ENCODE results near the gene HNRNPC.
"Not testable (repeated sequence)": the region's sequence is repeated elsewhere in the genome, so short reads cannot be mapped to it uniquely, and the experiment has no call there.

HNRNPC gene

GRCh38 chr14:21269252-21270046 lies at the start of gene HNRNPC:
Gene HNRNPC (minus strand): TSS chr14:21269442. CDS start chr14:21234193, 35,249 bp downstream.
- peaks cover 47% of the 10 kb centered on the region for H4K20me1 ChIP-seq
- no peaks in the 10 kb centered on the region for H3K9me3 ChIP-seq
- H3K4me3 ChIP-seq, result peak within 1 kb of the TSS; percentile 87
- TF ChIP-seq Cebpa-rat (IDR thresholded peaks at IDR 0.05), result peak; percentile 70
- peaks cover 40% of the 10 kb centered on the region for H3K36me3 ChIP-seq
- peak within 1 kb of the TSS; percentile 99 for H3K9ac ChIP-seq
- peak within 1 kb of the TSS; percentile 81 for H3K4me2 ChIP-seq
- no peaks in the 10 kb centered on the region for H3K27me3 ChIP-seq
- H3K27ac ChIP-seq, result peak within 1 kb of the TSS; percentile 97
- H3K4me1 ChIP-seq, result peaks cover 31% of the 10 kb centered on the region

GRCh38 chr14:21317398-21317797 lies 48.2 kb upstream of the HNRNPC start:
- Histone ChIP-seq H3K4me3 (no peak overlapping the region), H3K4me1 (peaks cover 30% of the 10 kb centered on the region), H3K27ac (no peak overlapping the region), H4K20me1 (no peaks in the 10 kb centered on the region), H3K36me3 (no peaks in the 10 kb centered on the region), H3K9me3 (no peaks in the 10 kb centered on the region), H3K4me2 (no peak overlapping the region; the same call in 1 of the 2 replicates), H3K9ac (no peak overlapping the region), H3K27me3 (no peaks in the 10 kb centered on the region)
- no peak for TF ChIP-seq Cebpa-rat (IDR thresholded peaks at IDR 0.05)

- Histone ChIP-seq H3K36me3 (no peaks in the 10 kb centered on the region), H4K20me1 (no peaks in the 10 kb centered on the region), H3K27me3 (no peaks in the 10 kb centered on the region), H3K9me3 (no peaks in the 10 kb centered on the region), H3K4me2 (no peak overlapping the region), H3K4me1 (peaks cover 26% of the 10 kb centered on the region), H3K27ac (no peak overlapping the region), H3K9ac (no peak overlapping the region), H3K4me3 (no peak overlapping the region)
- TF ChIP-seq Cebpa-rat (IDR thresholded peaks at IDR 0.05), result no peak
Observed at GRCh38 chr14:21313512-21313911, 44.3 kb upstream of the HNRNPC start.

GRCh38 chr14:21311614-21312013 lies 42.4 kb upstream of the HNRNPC start:
- no peak for TF ChIP-seq Cebpa-rat (IDR thresholded peaks at IDR 0.05)
- no peak overlapping the region for H3K27ac ChIP-seq
- H4K20me1 ChIP-seq, result no peaks in the 10 kb centered on the region
- H3K4me3 ChIP-seq, result no peak overlapping the region
- H3K36me3 ChIP-seq, result no peaks in the 10 kb centered on the region
- H3K4me2 ChIP-seq, result no peak overlapping the region
- no peak overlapping the region for H3K9ac ChIP-seq
- peaks cover 32% of the 10 kb centered on the region for H3K4me1 ChIP-seq
- H3K9me3 ChIP-seq, result no peaks in the 10 kb centered on the region
- H3K27me3 ChIP-seq, result no peaks in the 10 kb centered on the region

GRCh38 chr14:21309956-21310355 lies 40.7 kb upstream of the HNRNPC start:
- peaks cover 27% of the 10 kb centered on the region for H3K4me1 ChIP-seq
- no peaks in the 10 kb centered on the region for H3K9me3 ChIP-seq
- no peaks in the 10 kb centered on the region for H3K36me3 ChIP-seq
- no peak for TF ChIP-seq Cebpa-rat (IDR thresholded peaks at IDR 0.05)
- no peak overlapping the region for H3K4me2 ChIP-seq
- H3K4me3 ChIP-seq, result no peak overlapping the region
- no peaks in the 10 kb centered on the region for H4K20me1 ChIP-seq
- no peak overlapping the region for H3K27ac ChIP-seq
- no peak overlapping the region for H3K9ac ChIP-seq
- H3K27me3 ChIP-seq, result no peaks in the 10 kb centered on the region

GRCh38 chr14:21309238-21309636 lies 40.0 kb upstream of the HNRNPC start:
- peaks cover 27% of the 10 kb centered on the region for H3K4me1 ChIP-seq
- H4K20me1 ChIP-seq, result no peaks in the 10 kb centered on the region
- H3K9ac ChIP-seq, result peak overlapping the region; percentile 42; the same call in 1 of the 2 replicates
- no peaks in the 10 kb centered on the region for H3K36me3 ChIP-seq
- peak overlapping the region; percentile 62 for H3K27ac ChIP-seq
- no peak for TF ChIP-seq Cebpa-rat (IDR thresholded peaks at IDR 0.05)
- no peaks in the 10 kb centered on the region for H3K27me3 ChIP-seq
- H3K4me3 ChIP-seq, result peak overlapping the region; percentile 40; the same call in 1 of the 2 replicates
- H3K9me3 ChIP-seq, result no peaks in the 10 kb centered on the region
- H3K4me2 ChIP-seq, result peak overlapping the region; percentile 76

GRCh38 chr14:21308479-21309237 lies 39.4 kb upstream of the HNRNPC start:
- TF ChIP-seq Cebpa-rat (IDR thresholded peaks at IDR 0.05), result no peak
- H3K4me1 ChIP-seq, result peaks cover 27% of the 10 kb centered on the region
- H3K36me3 ChIP-seq, result no peaks in the 10 kb centered on the region
- H3K9me3 ChIP-seq, result no peaks in the 10 kb centered on the region
- H3K27me3 ChIP-seq, result no peaks in the 10 kb centered on the region
- H3K4me2 ChIP-seq, result peak overlapping the region; percentile 76
- H3K27ac ChIP-seq, result peak overlapping the region; percentile 62
- peak overlapping the region; percentile 42; the same call in 1 of the 2 replicates for H3K9ac ChIP-seq
- H4K20me1 ChIP-seq, result no peaks in the 10 kb centered on the region
- H3K4me3 ChIP-seq, result peak overlapping the region; percentile 40

- Histone ChIP-seq H3K9ac (no peak overlapping the region; the same call in 1 of the 2 replicates), H3K4me3 (peak overlapping the region; percentile 40), H3K4me1 (peaks cover 27% of the 10 kb centered on the region), H3K9me3 (no peaks in the 10 kb centered on the region), H3K36me3 (no peaks in the 10 kb centered on the region), H3K27ac (peak overlapping the region; percentile 62; the same call in 1 of the 2 replicates), H4K20me1 (no peaks in the 10 kb centered on the region), H3K27me3 (no peaks in the 10 kb centered on the region), H3K4me2 (peak overlapping the region; percentile 76)
- no peak for TF ChIP-seq Cebpa-rat (IDR thresholded peaks at IDR 0.05)
Observed at GRCh38 chr14:21308132-21308478, 38.9 kb upstream of the HNRNPC start.

GRCh38 chr14:21307637-21308036 lies 38.4 kb upstream of the HNRNPC start:
- Histone ChIP-seq H3K9ac (no peak overlapping the region), H3K4me3 (peak overlapping the region; percentile 40; the same call in 1 of the 2 replicates), H4K20me1 (no peaks in the 10 kb centered on the region), H3K9me3 (no peaks in the 10 kb centered on the region), H3K27ac (peak overlapping the region; percentile 62; the same call in 1 of the 2 replicates), H3K36me3 (no peaks in the 10 kb centered on the region), H3K27me3 (no peaks in the 10 kb centered on the region), H3K4me1 (peaks cover 23% of the 10 kb centered on the region), H3K4me2 (peak overlapping the region; percentile 76)
- TF ChIP-seq Cebpa-rat (IDR thresholded peaks at IDR 0.05), result no peak

- not testable (repeated sequence) for H3K4me2 ChIP-seq, H3K27me3 ChIP-seq, H3K9ac ChIP-seq, H3K36me3 ChIP-seq, H3K9me3 ChIP-seq, H3K27ac ChIP-seq, H3K4me3 ChIP-seq, H4K20me1 ChIP-seq
- H3K4me1 ChIP-seq, result peaks cover 26% of the 10 kb centered on the region
Observed at GRCh38 chr14:21302836-21303140, 33.5 kb upstream of the HNRNPC start.

All from BLaER1 (cell line).